ENCODE measurements around the gene ANAPC13. TPM values are rescaled to one million over a fixed set of nuclear protein-coding genes. Genes with fewer than 3 reads are reported as not detected.

Gene ANAPC13
- total and polyA plus RNA-seq, 10 of the 15 experiments (the other 5 are each of a cell fraction or from before 2014, with no cell fraction given): 34.9 to 139 (median 83.0) TPM

DNA sequence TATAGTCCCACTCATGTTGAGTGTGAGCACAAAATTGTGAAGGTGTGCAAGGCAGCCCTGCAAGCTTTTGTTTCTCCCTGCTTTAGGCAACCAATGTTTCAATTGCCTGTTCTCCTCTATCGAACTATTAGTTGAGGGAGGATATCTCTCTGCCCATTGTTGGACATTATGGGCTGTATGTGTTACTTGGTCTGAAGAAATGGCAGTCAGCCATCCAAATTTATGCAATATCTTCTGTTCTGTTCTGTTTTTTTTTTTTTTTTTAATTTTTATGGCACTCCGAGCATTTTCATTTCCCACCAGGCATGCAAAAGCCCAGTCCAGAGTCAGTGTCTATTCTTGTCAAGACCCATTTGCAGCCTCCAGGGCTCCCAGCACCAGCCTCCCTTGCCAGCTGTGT is 44.0 kb downstream of the ANAPC13 start:
- Histone ChIP-seq H3K79me2 (ENCODE audit: control insufficient read depth, insufficient read depth, low read length) (no peaks in the 10 kb centered on the region), H3K4me2 (ENCODE audit: control insufficient read depth, insufficient read depth) (no peak overlapping the region), H3K27ac (ENCODE audit: control insufficient read depth, insufficient read depth) (no peak overlapping the region), H2AFZ (ENCODE audit: control insufficient read depth, low read depth, low read length) (no peak overlapping the region), H3K9me3 (replicated peaks; ENCODE audit: control insufficient read depth, insufficient read depth, low read length) (no peaks in the 10 kb centered on the region), H3K4me1 (ENCODE audit: control insufficient read depth, insufficient read depth, low read length) (no peaks in the 10 kb centered on the region), H4K20me1 (ENCODE audit: control insufficient read depth, insufficient read depth) (no peaks in the 10 kb centered on the region), H3K27me3 (replicated peaks in 1 of 2; ENCODE audit: control insufficient read depth in 2 of 2, insufficient read depth in 2 of 2, low read length in 1 of 2) (0 out of 4 replicates have a peak, but pooled peaks cover 0 to 2% of the 10 kb centered on the region in 2 experiments), H3K9ac (ENCODE audit: control insufficient read depth, insufficient read depth, low read length) (no peak overlapping the region), H3K4me3 (no peak overlapping the region), H3K36me3 (ENCODE audit: control insufficient read depth in 2 of 2, insufficient read depth in 2 of 2, low read length in 1 of 2) (no peaks in the 10 kb centered on the region)
- ChIA-PET SMC1A (ENCODE audit: uncharacterized antibody, unreplicated experiment) (no interaction called here), RAD21 (ENCODE audit: unreplicated experiment) (no interaction called here), CTCF (no interaction called here), POLR2A (no interaction called here)
- BruUV-seq (replicated peaks): no TSS peak
- ATAC-seq: no peak
- DNase-seq (ENCODE audit: low read depth, low spot score): no peak
- 30% methylated on average over 2 of the region's 2 CpGs for WGBS (ENCODE audit: insufficient coverage, insufficient replicate concordance, low lambda C conversion rate, missing lambda C conversion rate)
- in situ Hi-C loops (cut with MboI) (no loop called here), intact Hi-C loops (cut with micrococcal nuclease; ENCODE audit: unreplicated experiment) (no loop called here)
- no peak for TF ChIP-seq SREBF1 (IDR thresholded peaks at IDR 0.05; ENCODE audit: low read length)
- TF ChIP-seq CREM (IDR thresholded peaks at IDR 0.05; ENCODE audit: low read depth): no peak
- TF ChIP-seq RCOR1 (conservative IDR thresholded peaks at IDR 0.05; ENCODE audit: low read depth, low read length): no peak
- no peak for TF ChIP-seq BMI1 (IDR thresholded peaks at IDR 0.05; ENCODE audit: borderline replicate concordance)
- no peak for TF ChIP-seq STAT3 (IDR thresholded peaks at IDR 0.05; ENCODE audit: low read depth, low read length)
- TF ChIP-seq YY1 (IDR thresholded peaks at IDR 0.05; ENCODE audit: low read depth, low read length): no peak
- TF ChIP-seq NFXL1 (IDR thresholded peaks at IDR 0.05; ENCODE audit: borderline replicate concordance): no peak
- TF ChIP-seq, protein P1, sequence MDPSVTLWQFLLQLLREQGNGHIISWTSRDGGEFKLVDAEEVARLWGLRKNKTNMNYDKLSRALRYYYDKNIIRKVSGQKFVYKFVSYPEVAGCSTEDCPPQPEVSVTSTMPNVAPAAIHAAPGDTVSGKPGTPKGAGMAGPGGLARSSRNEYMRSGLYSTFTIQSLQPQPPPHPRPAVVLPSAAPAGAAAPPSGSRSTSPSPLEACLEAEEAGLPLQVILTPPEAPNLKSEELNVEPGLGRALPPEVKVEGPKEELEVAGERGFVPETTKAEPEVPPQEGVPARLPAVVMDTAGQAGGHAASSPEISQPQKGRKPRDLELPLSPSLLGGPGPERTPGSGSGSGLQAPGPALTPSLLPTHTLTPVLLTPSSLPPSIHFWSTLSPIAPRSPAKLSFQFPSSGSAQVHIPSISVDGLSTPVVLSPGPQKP (IDR thresholded peaks at IDR 0.05; ENCODE audit: low read depth, low read length): no peak
- TF ChIP-seq MEF2B (IDR thresholded peaks at IDR 0.05; ENCODE audit: partially characterized antibody, poor library complexity, severe bottlenecking): no peak
- no peak for TF ChIP-seq KLF5 (IDR thresholded peaks at IDR 0.05; ENCODE audit: partially characterized antibody)
- TF ChIP-seq SP1 (IDR thresholded peaks at IDR 0.05; ENCODE audit: low read depth, low read length): no peak
- no peak for TF ChIP-seq RBBP5 (conservative IDR thresholded peaks at IDR 0.05)
- TF ChIP-seq EZH2 (IDR thresholded peaks at IDR 0.05; ENCODE audit: borderline replicate concordance, control insufficient read depth, low read depth, low read length): no peak
- no peak for TF ChIP-seq REST (IDR thresholded peaks at IDR 0.05; ENCODE audit: low read depth, low read length)
- TF ChIP-seq KDM1A (IDR thresholded peaks at IDR 0.05; ENCODE audit: borderline replicate concordance): no peak
- no peak for TF ChIP-seq POU2F2 (IDR thresholded peaks at IDR 0.05; ENCODE audit: borderline replicate concordance, low read depth, low read length)
- no peak for TF ChIP-seq ZBED1 (IDR thresholded peaks at IDR 0.05; ENCODE audit: borderline replicate concordance)
- no peak for TF ChIP-seq CHD4 (IDR thresholded peaks at IDR 0.05)
- TF ChIP-seq RELA (IDR thresholded peaks at IDR 0.05; ENCODE audit: borderline replicate concordance, partially characterized antibody): no peak
- TF ChIP-seq MYC (IDR thresholded peaks at IDR 0.05; ENCODE audit: insufficient read depth, insufficient read length, insufficient replicate concordance, low read length, severe bottlenecking): no peak
- no peak for FAIRE-seq
